K562 (cell line): ENCODE measurements around the gene NDUFS3. TPM values are rescaled to one million over a fixed set of nuclear protein-coding genes. Genes with fewer than 3 reads are reported as not detected.
A peak's percentile ranks its signal among the peaks of the same experiment; 100 is the strongest.

ENCODE experiments used
- ARNT ChIP-seq, 2 experiments: fragments of 450-650 bp; IDR thresholded peaks; 2 replicates each; pipeline ENCODE4 v1.6.1; 2016; ENCODE audit warnings: mild to moderate bottlenecking in 1 of 2
- CEBPB ChIP-seq: fragments of 450-650 bp; IDR thresholded peaks from 2 replicates; pipeline ENCODE4 v1.6.1; 2016; ENCODE audit warnings: missing genetic modification characterization, missing compliant biosample characterization
- CEBPG ChIP-seq, 3 experiments: fragments of 200-800 bp in 1 of 3; sonication (Bioruptor generic) in 1 of 3; sonication (generic) in 1 of 3; formaldehyde crosslinking in 1 of 3; IDR thresholded peaks in 2 of 3; conservative IDR thresholded peaks in 1 of 3; 2 replicates each; pipeline versions ENCODE4 v1.6.1 to v1.8.0; 2016 to 2022; ENCODE audit warnings: missing compliant biosample characterization in 2 of 3, missing genetic modification characterization in 2 of 3, mild to moderate bottlenecking in 1 of 3, missing genetic modification reagents in 1 of 3
- CTCFL ChIP-seq: IDR thresholded peaks from 2 replicates; pipeline ENCODE4 v1.6.1; 2011; ENCODE audit warnings: borderline replicate concordance, low read depth, mild to moderate bottlenecking, moderate library complexity, low read length; ENCODE audit not compliant: insufficient read depth, poor library complexity, severe bottlenecking
- JUN ChIP-seq, 2 experiments: sonication (generic) in 1 of 2; formaldehyde crosslinking in 1 of 2; IDR thresholded peaks; 2 replicates each; pipeline versions ENCODE4 v1.6.1 to v1.8.0; 2012 to 2022; ENCODE audit warnings: borderline replicate concordance in 2 of 2, mild to moderate bottlenecking in 2 of 2, improper control_type of control experiment in 1 of 2, low read depth in 1 of 2, low read length in 1 of 2, missing genetic modification reagents in 1 of 2
- LARP7 ChIP-seq: fragments of 450-650 bp; IDR thresholded peaks from 2 replicates; pipeline ENCODE4 v1.6.1; 2016
- MCM7 ChIP-seq, 2 experiments: fragments of 450-650 bp; IDR thresholded peaks; 2 replicates each; pipeline ENCODE4 v1.6.1; 2016 to 2018
- TFAP4 ChIP-seq: sonication (generic); formaldehyde crosslinking; IDR thresholded peaks from 2 replicates; pipeline ENCODE4 v1.8.0; 2022; ENCODE audit warnings: missing genetic modification reagents, mild to moderate bottlenecking, moderate library complexity, borderline replicate concordance
- ZBTB17 ChIP-seq: fragments of 450-650 bp; formaldehyde crosslinking; IDR thresholded peaks from 2 replicates; pipeline ENCODE4 v1.4.0; 2020; ENCODE audit warnings: mild to moderate bottlenecking
- ZBTB5 ChIP-seq: fragments of 450-650 bp; IDR thresholded peaks from 2 replicates; pipeline ENCODE4 v1.6.1; 2017; ENCODE audit warnings: antibody characterized with exemption
- ZNF316 ChIP-seq: fragments of 450-650 bp; IDR thresholded peaks from 2 replicates; pipeline ENCODE4 v1.6.1; 2016
- ZNF551 ChIP-seq: fragments of 250-450 bp; sonication (Bioruptor Pico); IDR thresholded peaks from 2 replicates; pipeline ENCODE4 v1.5.0; 2021; ENCODE audit warnings: mild to moderate bottlenecking, moderate library complexity
- polyA plus RNA-seq, 8 experiments: library from polyadenylated mRNA; depleted of rRNA in 4 of 8; stranded (reverse) in 5 of 8; unstranded in 3 of 8; fragments of >200 nt; fragmentation: Nextera tagmentation in 2 of 8; fragmentation: Illumina TruSeq in 1 of 8; extraction: Ambion mirVana in 2 of 8; extraction: Trizol in 1 of 8; gene quantifications; 2 replicates each; pipeline versions ENCODE4 v1.2.1 to v1.2.3, GENCODE V29; 2011 to 2014; ENCODE audit warnings: inconsistent platforms in 1 of 8, missing spikeins in 1 of 8
- total RNA-seq, 7 experiments: library from RNA; depleted of rRNA in 6 of 7; stranded (reverse); fragments of >200 nt in 6 of 7; fragmentation: Illumina TruSeq in 2 of 7; extraction: Trizol in 2 of 7; gene quantifications; 2 replicates each; pipeline versions ENCODE4 v1.2.1 to v1.2.3, GENCODE V29; 2011 to 2021; ENCODE audit warnings: low replicate concordance in 1 of 7
- TF ChIP-seq, protein P1 (sequence below): fragments of 250-450 bp; sonication (Bioruptor Pico); IDR thresholded peaks from 2 replicates; pipeline ENCODE4 v1.9.0; 2021; ENCODE audit warnings: mild to moderate bottlenecking, inconsistent platforms
- TF ChIP-seq, protein P2 (sequence below): sonication (generic); formaldehyde crosslinking; IDR thresholded peaks from 2 replicates; pipeline ENCODE4 v1.8.0; 2023; ENCODE audit warnings: mild to moderate bottlenecking, missing genetic modification reagents
- TF ChIP-seq, protein P3 (sequence below): fragments of 450-650 bp; IDR thresholded peaks from 2 replicates; pipeline ENCODE4 v1.6.1; 2014; ENCODE audit warnings: low read depth, mild to moderate bottlenecking, moderate library complexity, borderline replicate concordance

Gene NDUFS3
- total and polyA plus RNA-seq, 9 of the 15 experiments (the other 6 are each of a cell fraction or from before 2014, with no cell fraction given), result 38.7 to 341 (median 194) TPM

- TF ChIP-seq ZNF316, result 0 out of 2 replicates have a peak, but pooled peaks have one; percentile 1
- peak; percentile 54; the same call in 1 of the 2 replicates for TF ChIP-seq JUN (IDR thresholded peaks at IDR 0.05; ENCODE audit: borderline replicate concordance, low read depth, low read length)
- TF ChIP-seq JUN (CRISPR knock-in tag; IDR thresholded peaks at IDR 0.05; ENCODE audit: borderline replicate concordance), result no peak
- peak; percentile 18; the same call in 1 of the 2 replicates for TF ChIP-seq TFAP4 (CRISPR knock-in tag)
- TF ChIP-seq, protein P1, sequence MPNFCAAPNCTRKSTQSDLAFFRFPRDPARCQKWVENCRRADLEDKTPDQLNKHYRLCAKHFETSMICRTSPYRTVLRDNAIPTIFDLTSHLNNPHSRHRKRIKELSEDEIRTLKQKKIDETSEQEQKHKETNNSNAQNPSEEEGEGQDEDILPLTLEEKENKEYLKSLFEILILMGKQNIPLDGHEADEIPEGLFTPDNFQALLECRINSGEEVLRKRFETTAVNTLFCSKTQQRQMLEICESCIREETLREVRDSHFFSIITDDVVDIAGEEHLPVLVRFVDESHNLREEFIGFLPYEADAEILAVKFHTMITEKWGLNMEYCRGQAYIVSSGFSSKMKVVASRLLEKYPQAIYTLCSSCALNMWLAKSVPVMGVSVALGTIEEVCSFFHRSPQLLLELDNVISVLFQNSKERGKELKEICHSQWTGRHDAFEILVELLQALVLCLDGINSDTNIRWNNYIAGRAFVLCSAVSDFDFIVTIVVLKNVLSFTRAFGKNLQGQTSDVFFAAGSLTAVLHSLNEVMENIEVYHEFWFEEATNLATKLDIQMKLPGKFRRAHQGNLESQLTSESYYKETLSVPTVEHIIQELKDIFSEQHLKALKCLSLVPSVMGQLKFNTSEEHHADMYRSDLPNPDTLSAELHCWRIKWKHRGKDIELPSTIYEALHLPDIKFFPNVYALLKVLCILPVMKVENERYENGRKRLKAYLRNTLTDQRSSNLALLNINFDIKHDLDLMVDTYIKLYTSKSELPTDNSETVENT (CRISPR knock-in tag), result no peak
- no peak; the same call in 1 of the 2 replicates for TF ChIP-seq CEBPG (CRISPR knock-in tag; IDR thresholded peaks at IDR 0.05)
- no peak for TF ChIP-seq CEBPG (tag; conservative IDR thresholded peaks at IDR 0.05 in 1 of 2, IDR thresholded peaks at IDR 0.05 in 1 of 2)
- TF ChIP-seq CTCFL, result peak; percentile 97
- TF ChIP-seq LARP7, result 0 out of 2 replicates have a peak, but pooled peaks have one; percentile 17
- no peak for TF ChIP-seq ZBTB5
- TF ChIP-seq, protein P2, sequence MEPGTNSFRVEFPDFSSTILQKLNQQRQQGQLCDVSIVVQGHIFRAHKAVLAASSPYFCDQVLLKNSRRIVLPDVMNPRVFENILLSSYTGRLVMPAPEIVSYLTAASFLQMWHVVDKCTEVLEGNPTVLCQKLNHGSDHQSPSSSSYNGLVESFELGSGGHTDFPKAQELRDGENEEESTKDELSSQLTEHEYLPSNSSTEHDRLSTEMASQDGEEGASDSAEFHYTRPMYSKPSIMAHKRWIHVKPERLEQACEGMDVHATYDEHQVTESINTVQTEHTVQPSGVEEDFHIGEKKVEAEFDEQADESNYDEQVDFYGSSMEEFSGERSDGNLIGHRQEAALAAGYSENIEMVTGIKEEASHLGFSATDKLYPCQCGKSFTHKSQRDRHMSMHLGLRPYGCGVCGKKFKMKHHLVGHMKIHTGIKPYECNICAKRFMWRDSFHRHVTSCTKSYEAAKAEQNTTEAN (CRISPR knock-in tag), result no peak
- TF ChIP-seq ZBTB17, result no peak; the same call in 1 of the 2 replicates
- TF ChIP-seq MCM7 (IDR thresholded peaks at IDR 0.05), result no peak
- TF ChIP-seq, protein P3, sequence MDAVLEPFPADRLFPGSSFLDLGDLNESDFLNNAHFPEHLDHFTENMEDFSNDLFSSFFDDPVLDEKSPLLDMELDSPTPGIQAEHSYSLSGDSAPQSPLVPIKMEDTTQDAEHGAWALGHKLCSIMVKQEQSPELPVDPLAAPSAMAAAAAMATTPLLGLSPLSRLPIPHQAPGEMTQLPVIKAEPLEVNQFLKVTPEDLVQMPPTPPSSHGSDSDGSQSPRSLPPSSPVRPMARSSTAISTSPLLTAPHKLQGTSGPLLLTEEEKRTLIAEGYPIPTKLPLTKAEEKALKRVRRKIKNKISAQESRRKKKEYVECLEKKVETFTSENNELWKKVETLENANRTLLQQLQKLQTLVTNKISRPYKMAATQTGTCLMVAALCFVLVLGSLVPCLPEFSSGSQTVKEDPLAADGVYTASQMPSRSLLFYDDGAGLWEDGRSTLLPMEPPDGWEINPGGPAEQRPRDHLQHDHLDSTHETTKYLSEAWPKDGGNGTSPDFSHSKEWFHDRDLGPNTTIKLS, result no peak
- TF ChIP-seq CEBPB, result no peak
- TF ChIP-seq ARNT (IDR thresholded peaks at IDR 0.05), result no peak
- no peak for TF ChIP-seq ZNF551
Observed at GRCh38 chr11:47552566-47553405, 26.1 kb upstream of the NDUFS3 start, which contains the start of gene CELF1 (continued).
